Neutrophil (primary cell): ENCODE results near the gene FAM78B.

Experiments used
- H3K27ac ChIP-seq: fragments of 200-600 bp; sonication (generic); 2 replicates; pipeline ENCODE4 v1.5.1; 2016; ENCODE audit warnings: mild to moderate bottlenecking, moderate library complexity
- H3K27me3 ChIP-seq: fragments of 200-600 bp; sonication (generic); 2 replicates; pipeline ENCODE4 v1.6.0; 2016; ENCODE audit warnings: mild to moderate bottlenecking
- H3K36me3 ChIP-seq: fragments of 200-600 bp; sonication (generic); 2 replicates; pipeline ENCODE4 v1.5.1; 2017
- H3K4me1 ChIP-seq, 2 experiments: fragments of 200-600 bp in 1 of 2; sonication (generic) in 1 of 2; 1 replicate in 1 of 2; 2 replicates in 1 of 2; pipeline versions ENCODE4 v1.5.1 to v1.6.1; 2013 to 2016; ENCODE audit warnings: low read depth in 1 of 2, low read length in 1 of 2, mild to moderate bottlenecking in 1 of 2, moderate library complexity in 1 of 2; ENCODE audit not compliant: control insufficient read depth in 1 of 2, insufficient read depth in 1 of 2
- H3K4me3 ChIP-seq, 2 experiments: fragments of 200-600 bp in 1 of 2; sonication (generic) in 1 of 2; 1 replicate in 1 of 2; 2 replicates in 1 of 2; pipeline ENCODE4 v1.5.1; 2013 to 2016; ENCODE audit warnings: low read depth in 1 of 2, low read length in 1 of 2, mild to moderate bottlenecking in 1 of 2, moderate library complexity in 1 of 2
- H3K9me3 ChIP-seq: fragments of 200-600 bp; sonication (generic); 2 replicates; pipeline ENCODE4 v1.5.1; 2016
- TF ChIP-seq, protein P1 (sequence below): fragments of 200-600 bp; sonication (generic); IDR thresholded peaks from 2 replicates; pipeline ENCODE4 v1.5.1; 2016; ENCODE audit warnings: antibody characterized with exemption

FAM78B gene

DNA sequence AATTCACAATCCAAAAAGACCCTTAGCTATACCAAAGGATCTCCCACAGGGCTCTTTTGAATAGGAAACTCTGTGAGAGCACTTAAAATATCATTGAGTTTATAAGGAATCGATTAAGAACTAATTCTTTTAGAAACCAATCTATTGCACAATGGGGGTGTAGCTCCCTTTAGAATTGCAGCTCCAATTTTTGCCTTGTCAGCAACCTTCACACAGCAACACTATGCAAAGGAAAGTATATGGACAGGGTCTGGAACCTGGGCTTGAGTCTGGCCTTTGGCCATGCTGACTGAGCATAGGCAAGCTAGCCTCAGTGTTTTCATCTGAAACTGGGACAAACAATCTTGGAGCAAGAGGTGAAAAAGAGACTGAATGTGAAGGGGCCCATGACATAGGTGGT lies 17.2 kb upstream of the FAM78B start:
- H3K4me3 ChIP-seq = no peak overlapping the region
- no peaks in the 10 kb centered on the region for H3K9me3 ChIP-seq
- H3K36me3 ChIP-seq = no peaks in the 10 kb centered on the region
- no peaks in the 10 kb centered on the region for H3K27me3 ChIP-seq
- no peaks in the 10 kb centered on the region for H3K4me1 ChIP-seq
- TF ChIP-seq, protein P1, sequence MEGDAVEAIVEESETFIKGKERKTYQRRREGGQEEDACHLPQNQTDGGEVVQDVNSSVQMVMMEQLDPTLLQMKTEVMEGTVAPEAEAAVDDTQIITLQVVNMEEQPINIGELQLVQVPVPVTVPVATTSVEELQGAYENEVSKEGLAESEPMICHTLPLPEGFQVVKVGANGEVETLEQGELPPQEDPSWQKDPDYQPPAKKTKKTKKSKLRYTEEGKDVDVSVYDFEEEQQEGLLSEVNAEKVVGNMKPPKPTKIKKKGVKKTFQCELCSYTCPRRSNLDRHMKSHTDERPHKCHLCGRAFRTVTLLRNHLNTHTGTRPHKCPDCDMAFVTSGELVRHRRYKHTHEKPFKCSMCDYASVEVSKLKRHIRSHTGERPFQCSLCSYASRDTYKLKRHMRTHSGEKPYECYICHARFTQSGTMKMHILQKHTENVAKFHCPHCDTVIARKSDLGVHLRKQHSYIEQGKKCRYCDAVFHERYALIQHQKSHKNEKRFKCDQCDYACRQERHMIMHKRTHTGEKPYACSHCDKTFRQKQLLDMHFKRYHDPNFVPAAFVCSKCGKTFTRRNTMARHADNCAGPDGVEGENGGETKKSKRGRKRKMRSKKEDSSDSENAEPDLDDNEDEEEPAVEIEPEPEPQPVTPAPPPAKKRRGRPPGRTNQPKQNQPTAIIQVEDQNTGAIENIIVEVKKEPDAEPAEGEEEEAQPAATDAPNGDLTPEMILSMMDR = no peak
- H3K27ac ChIP-seq = no peak overlapping the region

DNA sequence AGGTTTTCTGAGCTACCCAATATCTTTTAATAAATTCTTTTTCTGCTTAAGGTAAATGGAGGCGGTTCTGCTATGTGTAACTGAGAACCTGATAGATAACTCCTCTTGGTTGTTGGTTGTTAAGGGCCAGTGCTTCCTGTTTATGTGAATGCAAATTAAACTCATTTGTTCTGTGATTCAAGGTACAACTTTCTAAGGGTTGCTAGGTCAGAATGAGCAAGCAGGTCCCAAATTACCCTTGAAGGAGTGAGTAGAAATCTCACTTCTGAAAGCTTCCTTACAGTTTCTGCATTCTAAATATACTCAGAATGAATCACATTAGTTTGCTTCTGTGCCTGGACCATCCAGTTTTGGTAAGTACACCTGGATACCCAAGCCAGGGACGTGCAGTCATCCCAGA lies 15.5 kb upstream of the FAM78B start:
- Histone ChIP-seq H3K4me1 (no peaks in the 10 kb centered on the region), H3K4me3 (no peak overlapping the region), H3K27me3 (no peaks in the 10 kb centered on the region), H3K27ac (no peak overlapping the region), H3K36me3 (no peaks in the 10 kb centered on the region), H3K9me3 (no peaks in the 10 kb centered on the region)
- TF ChIP-seq, protein P1 = no peak

DNA sequence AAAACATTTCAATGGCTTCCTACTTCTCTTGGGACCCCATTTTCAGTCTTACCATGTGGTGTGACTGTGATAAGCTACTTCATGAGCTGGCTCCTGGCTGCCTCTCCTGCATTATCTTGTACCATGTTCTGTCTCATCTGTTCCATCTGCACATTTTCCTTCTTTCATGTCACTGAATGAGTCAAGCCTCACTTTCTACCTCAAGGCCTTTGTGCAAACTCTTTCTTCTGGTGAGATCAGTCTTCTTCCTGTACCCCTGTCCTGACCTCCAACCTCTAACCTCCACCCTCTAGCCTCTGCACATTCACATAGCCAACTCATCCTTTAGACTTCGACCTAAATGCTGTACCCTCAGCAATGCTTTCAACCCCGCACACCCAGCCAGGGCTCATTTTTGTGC lies 9.6 kb upstream of the FAM78B start:
- peaks cover 6% of the 10 kb centered on the region for H3K27me3 ChIP-seq
- no peak overlapping the region for H3K27ac ChIP-seq
- TF ChIP-seq, protein P1 = no peak
- H3K4me1 ChIP-seq = no peaks in the 10 kb centered on the region
- no peak overlapping the region for H3K4me3 ChIP-seq
- H3K9me3 ChIP-seq = no peaks in the 10 kb centered on the region
- H3K36me3 ChIP-seq = no peaks in the 10 kb centered on the region

DNA sequence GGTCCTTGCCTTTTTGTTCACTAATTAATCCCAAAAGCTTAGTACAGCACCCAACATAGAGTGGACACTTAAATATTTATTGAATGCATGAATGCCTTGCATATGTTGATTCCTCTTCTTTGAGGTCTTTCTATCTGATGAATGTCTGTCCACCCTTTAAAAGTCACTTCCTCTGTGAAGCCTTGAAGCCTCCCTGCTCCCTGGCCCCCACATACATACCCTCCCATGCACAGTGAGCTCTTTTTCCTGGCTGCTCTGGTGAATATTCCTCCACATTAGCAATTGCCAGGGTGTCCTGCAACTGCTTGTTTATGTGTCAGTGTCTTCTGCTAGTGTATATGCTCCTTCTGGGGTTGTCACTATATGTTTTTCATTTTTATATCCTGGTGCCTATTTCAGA lies 8.2 kb upstream of the FAM78B start:
- no peak overlapping the region for H3K27ac ChIP-seq
- no peaks in the 10 kb centered on the region for H3K9me3 ChIP-seq
- no peaks in the 10 kb centered on the region for H3K4me1 ChIP-seq
- TF ChIP-seq, protein P1 = no peak
- H3K4me3 ChIP-seq = no peak overlapping the region
- H3K27me3 ChIP-seq = peaks cover 12% of the 10 kb centered on the region
- no peaks in the 10 kb centered on the region for H3K36me3 ChIP-seq

DNA sequence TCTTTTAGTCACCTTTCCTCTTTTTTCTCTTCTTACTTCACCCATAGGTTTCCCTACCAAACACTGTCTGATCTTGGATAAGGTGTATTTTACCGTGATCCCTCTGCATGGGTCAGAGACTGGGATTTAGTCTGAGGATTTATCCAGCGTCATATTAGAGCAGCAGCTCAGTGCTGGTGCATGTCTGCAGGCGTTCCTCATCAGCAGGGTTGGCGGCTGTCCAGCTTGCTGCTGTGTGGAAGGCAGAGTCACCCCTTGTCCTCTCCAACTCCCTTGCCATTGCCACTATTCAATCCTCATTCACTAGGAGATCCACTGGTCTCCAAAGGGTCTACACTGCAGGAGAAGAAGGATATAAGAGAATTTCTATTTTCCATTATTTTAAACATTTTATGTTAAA lies 7.3 kb upstream of the FAM78B start:
- H3K4me3 ChIP-seq = no peak overlapping the region
- TF ChIP-seq, protein P1 = no peak
- no peaks in the 10 kb centered on the region for H3K4me1 ChIP-seq
- no peak overlapping the region for H3K27ac ChIP-seq
- no peaks in the 10 kb centered on the region for H3K36me3 ChIP-seq
- H3K9me3 ChIP-seq = no peaks in the 10 kb centered on the region
- peaks cover 22% of the 10 kb centered on the region for H3K27me3 ChIP-seq

DNA sequence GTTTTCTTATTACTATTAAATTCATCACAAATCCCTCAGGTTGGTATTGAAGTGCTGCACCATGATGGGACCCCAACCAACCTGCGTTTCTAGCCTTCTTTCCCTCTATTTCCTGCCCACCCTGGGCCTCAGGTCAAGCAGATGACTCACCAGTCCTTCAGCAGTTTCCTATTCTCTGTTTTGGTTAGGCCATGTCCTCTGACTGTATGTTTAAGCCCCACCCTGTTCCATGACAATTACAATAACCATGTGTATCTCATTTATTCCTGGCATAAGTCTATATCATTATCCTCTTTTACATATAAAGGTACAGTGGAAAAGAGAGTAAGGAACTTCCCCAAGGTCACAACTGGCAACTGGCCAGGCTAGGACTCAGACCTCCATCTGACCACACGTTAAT lies 5.3 kb upstream of the FAM78B start:
- TF ChIP-seq, protein P1 = no peak
- Histone ChIP-seq H3K27me3 (peaks cover 42% of the 10 kb centered on the region), H3K36me3 (no peaks in the 10 kb centered on the region), H3K4me3 (no peak overlapping the region), H3K27ac (no peak overlapping the region), H3K4me1 (no peaks in the 10 kb centered on the region), H3K9me3 (no peaks in the 10 kb centered on the region)
